Ramos (cell line): ENCODE data around the gene SLC48A1.

Experiments used
- in situ Hi-C: fragments of 300-500 bp; cut with MboI; formaldehyde crosslinking; loops from one replicate; pipeline ENCODE4 v1.14.3; 2022; ENCODE audit warnings: low sequenced_read_pairs; ENCODE audit not compliant: unreplicated experiment

SLC48A1 gene

GRCh38 chr12:47774663-47775062, 1.6 kb downstream of the SLC48A1 start:
- in situ Hi-C loops: loop anchor here (5.0 kb wide), 1 partner anchor 62 kb away; no protein-coding TSS in a partner anchor

- in situ Hi-C loops: loop anchor here (5.0 kb wide), 1 partner anchor 63 kb away; no protein-coding TSS in a partner anchor
Observed at GRCh38 chr12:47775100-47775911, 2.3 kb downstream of the SLC48A1 start.

GRCh38 chr12:47776471-47777143, 3.6 kb downstream of the SLC48A1 start:
- in situ Hi-C loops: loop anchor here (5.0 kb wide), 1 partner anchor 64 kb away; no protein-coding TSS in a partner anchor

- in situ Hi-C loops: loop anchor here (5.0 kb wide), 1 partner anchor 65 kb away; no protein-coding TSS in a partner anchor
Observed at GRCh38 chr12:47777151-47777550, 4.1 kb downstream of the SLC48A1 start.

GRCh38 chr12:47777741-47778558, 4.9 kb downstream of the SLC48A1 start:
- in situ Hi-C loops: loop anchor here (5.0 kb wide), 1 partner anchor 66 kb away; no protein-coding TSS in a partner anchor

GRCh38 chr12:47778881-47779280, 5.8 kb downstream of the SLC48A1 start:
- in situ Hi-C loops: loop anchor here (5.0 kb wide), 1 partner anchor 67 kb away; no protein-coding TSS in a partner anchor

- in situ Hi-C loops: loop anchor here (5.0 kb wide), 1 partner anchor 67 kb away; no protein-coding TSS in a partner anchor
Observed at GRCh38 chr12:47779301-47779942, 6.4 kb downstream of the SLC48A1 start.

- in situ Hi-C loops: loop anchor here (5.0 kb wide), 1 partner anchor 68 kb away; no protein-coding TSS in a partner anchor
Observed at GRCh38 chr12:47779943-47780504, 7.0 kb downstream of the SLC48A1 start.

- in situ Hi-C loops: no loop called here
Observed at GRCh38 chr12:47781479-47782371, 8.7 kb downstream of the SLC48A1 start.

GRCh38 chr12:47782372-47782770, 9.3 kb downstream of the SLC48A1 start:
- in situ Hi-C loops: no loop called here

GRCh38 chr12:47783024-47783755, 10.2 kb downstream of the SLC48A1 start:
- in situ Hi-C loops: no loop called here

GRCh38 chr12:47783821-47784819, 11.1 kb downstream of the SLC48A1 start:
- in situ Hi-C loops: no loop called here

GRCh38 chr12:47785036-47785886, 12.2 kb downstream of the SLC48A1 start:
- in situ Hi-C loops: loop anchor here (5.0 kb wide), 1 partner anchor 52 kb away; no protein-coding TSS in a partner anchor

- in situ Hi-C loops: loop anchor here (5.0 kb wide), 1 partner anchor 51 kb away; no protein-coding TSS in a partner anchor
Observed at GRCh38 chr12:47785887-47786661, 13.0 kb downstream of the SLC48A1 start.
